SW 1271 (cell line): ENCODE measurements around the gene C4orf50.

Experiments used
- DNase-seq, 2 experiments: peaks; one replicate each; lab custom pipeline; 2025; lab: John Stamatoyannopoulos, UW

C4orf50 gene

GRCh38 chr4:5890063-5890727, 128.0 kb downstream of the C4orf50 start:
- DNase-seq = no peak

DNA sequence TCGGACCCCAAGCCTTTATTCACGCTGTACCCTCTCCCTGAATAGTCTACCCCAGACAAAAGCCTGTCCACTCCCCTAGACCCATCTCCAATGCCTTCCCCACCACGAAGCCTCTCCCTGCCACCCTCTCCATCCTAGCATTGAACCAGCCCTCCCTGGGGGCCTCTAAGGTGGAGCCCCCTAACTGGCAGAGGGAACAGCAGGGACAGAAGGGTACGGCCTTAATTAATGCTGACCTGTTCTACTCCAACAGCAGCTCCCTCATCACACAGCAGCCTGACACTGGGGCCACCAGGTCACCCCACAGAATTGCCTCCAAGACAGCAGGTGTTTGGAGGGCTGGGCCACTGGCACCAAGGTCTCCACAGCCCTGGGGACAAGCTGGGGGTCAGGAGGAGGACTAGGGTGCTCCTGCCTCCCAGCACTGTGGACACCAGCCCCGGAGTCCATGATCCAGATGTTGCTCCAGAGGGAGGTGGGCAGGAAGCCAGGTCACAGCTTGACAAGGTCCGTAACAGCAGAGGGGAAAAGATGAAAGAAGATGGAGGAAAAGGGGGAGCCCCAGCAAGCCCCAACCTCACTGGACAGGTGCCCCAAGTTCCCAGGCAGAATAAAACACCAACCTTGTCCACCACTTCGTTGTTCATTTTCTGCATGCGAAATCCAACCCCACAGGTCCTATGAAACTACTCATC, 129.1 kb downstream of the C4orf50 start:
- DNase-seq = no peak

DNA sequence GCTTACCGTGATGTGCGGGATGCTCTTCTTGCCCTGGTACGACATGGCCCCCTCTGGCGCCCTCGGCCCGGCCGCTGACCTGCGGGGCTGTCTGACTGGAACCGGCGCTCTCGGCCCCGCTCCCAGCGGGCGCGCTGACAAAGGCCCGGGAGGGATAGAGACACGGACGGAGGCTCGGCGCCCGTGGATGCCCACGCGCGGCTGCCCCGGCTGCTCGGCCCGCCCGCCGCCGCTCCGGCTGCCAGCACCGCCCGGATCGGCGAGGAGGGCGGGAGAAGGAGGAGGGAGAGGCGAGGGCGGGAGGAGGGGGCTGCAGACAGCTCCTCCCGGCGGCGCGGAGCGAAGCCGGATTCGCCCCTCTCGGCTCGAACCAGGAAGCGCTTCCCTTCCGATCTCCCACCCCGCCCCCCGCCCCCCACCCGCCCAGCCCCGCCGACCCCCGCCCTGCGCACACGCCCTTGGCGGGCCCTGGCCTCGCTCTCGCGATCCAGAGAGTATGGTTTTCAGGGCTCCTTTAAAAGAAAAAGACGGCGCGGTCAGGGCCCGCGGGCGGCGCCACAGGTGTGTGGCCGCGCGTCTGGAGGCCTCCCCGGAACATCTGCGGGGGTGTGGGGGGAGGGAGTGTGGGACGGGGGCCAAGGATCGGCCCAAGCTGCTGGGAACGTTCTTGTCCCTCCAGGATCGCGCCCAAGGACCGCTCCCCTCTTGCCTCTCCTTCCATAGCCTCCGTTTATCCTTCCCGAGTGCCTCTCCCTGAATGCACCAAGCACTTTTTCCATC, 129.8 kb downstream of the C4orf50 start:
- no peak for DNase-seq

- DNase-seq = no peak
Measured at GRCh38 chr4:5887361-5888221, 130.6 kb downstream of the C4orf50 start.

DNA sequence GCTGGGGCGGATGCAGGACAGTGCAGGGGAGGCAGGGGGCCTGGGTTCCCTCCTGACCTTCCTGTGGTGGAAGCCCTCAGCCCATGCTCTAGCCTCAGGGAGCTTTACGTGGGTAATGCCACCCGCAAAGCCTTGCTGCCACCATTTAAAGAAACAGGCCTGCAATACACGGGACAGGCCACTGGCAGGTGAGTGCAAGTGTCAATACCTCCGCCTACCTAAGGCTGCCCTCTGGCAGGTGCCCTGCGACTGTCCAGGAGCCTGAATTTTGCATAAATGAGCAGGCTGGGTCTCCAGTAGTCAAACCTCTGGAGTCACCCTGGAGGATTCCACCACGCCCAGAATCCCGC, 131.2 kb downstream of the C4orf50 start:
- DNase-seq = no peak

DNA sequence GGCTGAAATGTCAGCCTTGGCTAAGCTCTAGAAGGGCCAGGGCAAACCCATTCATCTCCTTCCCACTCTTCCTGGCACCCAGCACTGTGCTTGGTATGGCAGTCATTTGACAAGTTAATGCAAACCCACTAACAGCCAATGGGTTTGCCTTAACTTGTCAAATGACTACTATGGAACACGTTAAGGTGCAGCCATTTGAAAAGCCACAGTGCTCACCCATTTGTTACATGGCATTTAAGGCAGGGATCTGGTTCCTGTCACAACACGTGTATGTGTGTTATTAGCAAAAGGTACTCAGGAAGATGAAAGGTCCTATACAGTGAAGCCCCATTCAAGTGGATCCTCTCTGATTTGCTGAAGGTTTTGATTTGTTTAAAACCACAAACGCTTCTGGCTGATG, 132.5 kb downstream of the C4orf50 start:
- DNase-seq = no peak

DNA sequence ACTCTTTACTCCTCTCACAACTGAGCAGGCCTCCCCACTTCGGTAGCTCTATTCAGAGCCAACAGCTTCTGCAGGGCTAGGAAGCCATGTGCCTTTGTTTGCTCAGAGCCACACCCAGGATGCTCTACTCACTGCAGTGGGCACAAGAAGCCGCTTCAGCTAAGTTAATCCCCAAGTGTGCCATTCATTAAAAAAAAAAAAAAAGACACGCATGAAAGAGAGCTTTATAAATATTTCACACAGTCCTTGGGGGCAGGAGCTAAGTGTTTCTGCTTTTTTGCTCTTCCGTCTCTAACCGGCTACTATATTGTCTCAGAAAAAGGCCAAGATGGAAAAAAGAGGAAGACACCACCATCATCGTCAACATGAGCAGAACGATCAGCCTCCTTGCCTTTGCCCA, 133.4 kb downstream of the C4orf50 start:
- no peak for DNase-seq

DNA sequence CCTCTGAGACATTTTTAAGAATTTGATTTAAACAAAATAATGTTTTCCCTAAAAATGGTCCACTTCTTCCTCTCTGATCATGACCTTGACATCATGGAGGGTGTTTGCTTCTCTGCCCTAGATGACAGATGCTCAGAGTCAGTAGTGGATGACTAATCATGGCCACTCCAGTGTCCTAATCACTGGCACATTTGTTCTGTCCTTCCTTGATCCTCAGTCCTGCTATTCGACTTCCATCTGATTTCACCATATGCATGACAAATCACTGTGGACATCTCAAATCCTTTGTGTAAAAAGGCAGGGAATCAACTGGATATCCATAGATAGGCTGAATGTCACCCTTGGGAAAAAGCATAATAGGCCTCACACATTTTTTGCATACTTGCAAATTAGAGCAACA, 134.3 kb downstream of the C4orf50 start:
- no peak for DNase-seq

DNA sequence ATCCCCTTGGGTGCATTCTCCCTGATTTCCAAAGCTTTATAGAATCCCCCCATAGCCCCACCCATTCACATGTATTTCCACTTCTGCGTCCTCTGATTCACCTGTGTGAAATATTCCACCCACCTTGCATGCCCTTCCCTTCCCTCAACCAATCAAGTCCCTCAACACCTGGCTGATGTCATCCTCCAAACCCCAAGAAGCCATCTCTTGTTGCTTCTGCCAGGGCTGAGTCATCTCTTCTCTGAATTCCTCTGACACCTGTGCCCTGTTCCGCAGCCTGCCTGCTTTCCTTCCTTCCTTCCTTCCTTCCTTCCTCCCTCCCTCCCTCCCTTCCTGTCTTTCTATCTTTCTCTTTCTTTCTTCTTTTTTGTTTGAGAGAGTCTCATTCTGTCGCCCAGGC, 135.3 kb downstream of the C4orf50 start:
- no peak for DNase-seq

GRCh38 chr4:5881340-5881739, 136.9 kb downstream of the C4orf50 start:
- DNase-seq = no peak

GRCh38 chr4:5878359-5878758, 139.9 kb downstream of the C4orf50 start:
- no peak for DNase-seq

GRCh38 chr4:5877392-5877791, 140.8 kb downstream of the C4orf50 start:
- no peak for DNase-seq

GRCh38 chr4:5874811-5875449, 143.3 kb downstream of the C4orf50 start:
- DNase-seq = no peak

GRCh38 chr4:5870701-5871100, 147.5 kb downstream of the C4orf50 start:
- no peak for DNase-seq

- DNase-seq = no peak
Measured at GRCh38 chr4:5869966-5870619, 148.1 kb downstream of the C4orf50 start.

DNA sequence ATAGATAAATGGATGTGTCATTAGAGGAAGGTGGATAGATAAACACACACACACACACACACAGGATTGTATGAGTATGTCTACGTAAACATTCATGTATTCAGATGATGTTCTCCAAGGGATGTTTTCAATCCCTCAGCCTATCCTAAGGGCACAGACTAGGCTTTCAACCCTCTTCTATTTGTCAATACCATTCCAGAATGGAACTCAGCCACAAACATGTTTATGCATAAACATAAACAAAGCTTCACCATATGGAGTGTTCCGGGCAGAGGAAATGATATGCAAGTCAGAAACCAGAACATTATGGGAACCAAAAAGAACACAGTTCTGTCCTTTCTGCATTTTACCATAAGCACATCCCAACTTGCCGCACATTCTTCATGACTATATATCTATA, 150.4 kb downstream of the C4orf50 start:
- DNase-seq = no peak

DNA sequence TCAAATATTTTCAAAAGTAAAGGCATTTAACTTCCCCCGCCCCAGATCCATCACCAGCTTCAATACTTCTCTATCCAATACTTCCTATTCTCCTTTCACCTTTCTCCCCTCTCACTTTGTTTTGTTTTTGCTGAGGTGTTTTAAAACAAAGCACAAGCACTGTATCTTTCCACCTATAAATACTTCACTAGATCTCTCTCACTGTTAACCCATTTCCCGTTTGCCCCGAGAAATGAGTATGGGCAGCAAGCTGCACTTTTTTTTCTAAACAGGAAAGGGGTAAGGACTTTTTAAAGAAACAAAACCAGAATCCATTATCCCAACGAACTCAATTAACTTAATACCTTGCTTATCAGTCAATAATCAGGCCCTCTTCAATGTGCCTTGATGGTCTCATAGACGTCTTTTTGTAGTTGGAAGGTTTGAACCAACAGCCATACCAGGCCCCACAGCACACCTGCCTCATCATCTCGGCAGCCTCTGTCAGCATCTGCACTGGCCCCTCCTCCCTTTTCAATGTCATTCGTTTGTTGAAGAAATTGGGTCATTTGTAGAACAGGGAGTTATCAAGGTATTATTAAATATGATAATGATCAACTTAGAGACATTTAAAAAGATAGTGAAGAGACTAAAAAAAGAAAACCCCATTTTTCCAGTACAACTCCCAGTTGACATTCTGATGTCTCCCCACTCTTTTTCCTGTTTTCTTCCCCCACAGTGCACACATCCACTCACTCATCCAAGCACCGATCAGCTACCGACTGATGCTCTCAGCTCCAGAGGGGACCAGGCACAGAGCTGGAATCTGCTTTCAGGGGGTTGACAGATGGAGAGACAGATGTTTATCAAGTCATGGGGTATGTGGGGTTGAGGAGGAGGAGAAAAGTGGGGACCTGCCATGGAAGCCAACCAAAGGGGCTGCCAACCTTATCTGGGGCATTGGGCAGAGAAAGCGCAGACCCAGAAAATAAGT, 151.1 kb downstream of the C4orf50 start:
- no peak for DNase-seq

DNA sequence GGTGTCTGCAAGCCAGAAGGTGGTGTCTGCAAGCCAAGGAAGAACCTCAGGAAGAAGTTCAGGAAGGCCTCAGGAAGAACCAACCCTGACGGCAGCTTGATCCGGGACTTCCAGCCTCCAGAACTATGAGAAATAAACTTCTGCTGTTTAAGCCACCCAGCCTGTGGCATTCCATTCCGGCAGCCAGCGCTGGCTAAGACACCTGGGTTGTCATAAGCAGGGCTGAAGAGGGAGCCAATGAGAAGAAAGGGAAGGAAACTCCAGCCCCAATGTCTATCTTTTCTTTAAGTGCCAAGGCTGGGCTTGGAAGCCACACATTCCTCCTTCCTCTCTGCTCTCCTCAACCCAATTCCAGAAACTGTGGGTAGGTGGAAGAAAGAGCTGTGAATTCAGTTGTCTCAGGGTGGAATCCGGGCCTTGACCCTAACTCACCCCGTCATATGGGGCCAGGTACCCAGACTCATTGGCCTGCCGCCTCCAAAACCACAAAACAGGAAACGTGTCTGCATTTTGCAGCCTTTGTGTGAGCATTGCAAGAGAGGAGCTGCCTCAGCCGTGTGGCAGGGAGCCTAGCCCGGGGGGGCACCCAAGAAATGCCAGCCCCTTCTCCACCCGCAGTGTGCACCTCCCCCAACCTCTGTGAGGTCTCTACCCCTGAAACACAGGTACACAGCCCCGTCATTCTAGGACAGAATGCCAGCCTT, 152.2 kb downstream of the C4orf50 start:
- DNase-seq = no peak

GRCh38 chr4:5863461-5864113, 154.6 kb downstream of the C4orf50 start:
- DNase-seq = peak; percentile 53 to 73
